CD14-positive monocyte (primary cell): ENCODE results near the gene METTL17. TPM values are rescaled to one million over a fixed set of nuclear protein-coding genes. Genes with fewer than 3 reads are reported as not detected.
A peak's percentile ranks its signal among the peaks of the same experiment; 100 is the strongest.

Experiments
- DNase-seq, 3 donors: peaks; one replicate each; pipeline ENCODE4 v3.0.0-alpha.2; 2011 to 2022
- H2AFZ ChIP-seq: 2 replicates; pipeline ENCODE4 v1.6.0; 2012; ENCODE audit warnings: mild to moderate bottlenecking, low read depth, low read length, inconsistent platforms; ENCODE audit not compliant: insufficient read depth, poor library complexity, severe bottlenecking
- H3K27ac ChIP-seq, 2 donors: 1 replicate in 1 of 2; 2 replicates in 1 of 2; pipeline ENCODE4 v1.5.1; 2012 to 2013; ENCODE audit warnings: low read length in 2 of 2, control low read depth in 1 of 2, inconsistent platforms in 1 of 2, low read depth in 1 of 2, mild to moderate bottlenecking in 1 of 2
- H3K27me3 ChIP-seq, 2 donors: one replicate each; pipeline versions ENCODE4 v1.6.0 to v1.6.1; 2011 to 2013; ENCODE audit warnings: low read length in 2 of 2; ENCODE audit not compliant: control insufficient read depth in 2 of 2, insufficient read depth in 2 of 2
- H3K36me3 ChIP-seq, 2 donors: replicated peaks in 1 of 2; 1 replicate in 1 of 2; 2 replicates in 1 of 2; pipeline versions ENCODE4 v1.5.1 to v1.6.1; 2012 to 2013; ENCODE audit warnings: low read length in 2 of 2, control low read depth in 1 of 2, inconsistent platforms in 1 of 2, mild to moderate bottlenecking in 1 of 2; ENCODE audit not compliant: insufficient read depth in 2 of 2, control insufficient read depth in 1 of 2
- H3K4me1 ChIP-seq, 2 donors: 1 replicate in 1 of 2; 2 replicates in 1 of 2; pipeline versions ENCODE4 v1.5.1 to v1.6.1; 2012 to 2013; ENCODE audit warnings: low read length in 2 of 2, control low read depth in 1 of 2, inconsistent platforms in 1 of 2, mild to moderate bottlenecking in 1 of 2, moderate library complexity in 1 of 2; ENCODE audit not compliant: insufficient read depth in 2 of 2, control insufficient read depth in 1 of 2
- H3K4me2 ChIP-seq: replicated peaks from 2 replicates; pipeline ENCODE3; 2012; ENCODE audit warnings: low read length, moderate library complexity, mild to moderate bottlenecking; ENCODE audit not compliant: poor library complexity, severe bottlenecking; ENCODE audit errors: extremely low read depth
- H3K4me3 ChIP-seq, 3 experiments: fragments of 200-600 bp in 1 of 3; sonication (generic) in 1 of 3; replicated peaks in 1 of 3; 1 replicate in 2 of 3; 2 replicates in 1 of 3; pipeline ENCODE4 v1.5.1; 2011 to 2013; ENCODE audit warnings: low read length in 3 of 3, mild to moderate bottlenecking in 3 of 3, control low read depth in 2 of 3, low read depth in 2 of 3, inconsistent platforms in 1 of 3, moderate library complexity in 1 of 3
- H3K79me2 ChIP-seq: 2 replicates; pipeline ENCODE4 v1.6.0; 2012; ENCODE audit warnings: mild to moderate bottlenecking, control low read depth, inconsistent platforms, low read length, moderate library complexity; ENCODE audit not compliant: insufficient read depth
- H3K9ac ChIP-seq: 2 replicates; pipeline ENCODE4 v1.6.0; 2017; ENCODE audit warnings: low read length, mild to moderate bottlenecking; ENCODE audit not compliant: insufficient read depth, poor library complexity, severe bottlenecking
- H3K9me3 ChIP-seq, 2 donors: replicated peaks in 1 of 2; 1 replicate in 1 of 2; 2 replicates in 1 of 2; pipeline versions ENCODE4 v1.5.1 to v1.6.1; 2012 to 2013; ENCODE audit warnings: low read length in 2 of 2, control low read depth in 1 of 2; ENCODE audit not compliant: control insufficient read depth in 1 of 2, insufficient read depth in 1 of 2
- H4K20me1 ChIP-seq: 2 replicates; pipeline ENCODE4 v1.6.0; 2012; ENCODE audit warnings: mild to moderate bottlenecking, low read length, control low read depth, moderate library complexity; ENCODE audit not compliant: insufficient read depth
- H3K27ac Mint-ChIP-seq, 7 donors: one replicate each; pipeline ENCODE4 v1.8.0; 2020; ENCODE audit warnings: mild to moderate bottlenecking in 7 of 7, mixed read lengths in 7 of 7, moderate library complexity in 6 of 7, inconsistent platforms in 2 of 7
- H3K27me3 Mint-ChIP-seq, 3 donors: one replicate each; pipeline ENCODE4 v1.8.0; 2021 to 2022; ENCODE audit warnings: low read depth in 3 of 3, mild to moderate bottlenecking in 3 of 3, mixed read lengths in 3 of 3, moderate library complexity in 3 of 3, inconsistent platforms in 1 of 3
- H3K36me3 Mint-ChIP-seq, 2 donors: one replicate each; pipeline ENCODE4 v1.8.0; 2020; ENCODE audit warnings: mixed read lengths in 2 of 2, inconsistent platforms in 1 of 2, mild to moderate bottlenecking in 1 of 2
- H3K4me1 Mint-ChIP-seq: one replicate; pipeline ENCODE4 v1.8.0; 2020; ENCODE audit warnings: mild to moderate bottlenecking, mixed read lengths
- H3K4me3 Mint-ChIP-seq, 2 donors: one replicate each; pipeline ENCODE4 v1.8.0; 2020; ENCODE audit warnings: mild to moderate bottlenecking in 2 of 2, mixed read lengths in 2 of 2, moderate library complexity in 1 of 2
- H3K9me3 Mint-ChIP-seq, 7 donors: one replicate each; pipeline ENCODE4 v1.8.0; 2020 to 2022; ENCODE audit warnings: mixed read lengths in 7 of 7, mild to moderate bottlenecking in 6 of 7, moderate library complexity in 6 of 7, inconsistent platforms in 2 of 7
- WGBS: methylation state at CpG from one replicate; pipeline ENCODE4 v1.1.5; 2013; ENCODE audit warnings: missing lambda C conversion rate; ENCODE audit not compliant: insufficient coverage; 5-methylcytosine and 5-hydroxymethylcytosine counted together
- intact Hi-C, 2 donors: fragments of 100-400 bp; cut with micrococcal nuclease; formaldehyde crosslinking; loops; one replicate each; pipeline versions ENCODE4 v1.15.0 to v1.15.1; 2023
- polyA plus RNA-seq, 3 donors: library from polyadenylated mRNA; depleted of rRNA in 1 of 3; unstranded in 2 of 3; stranded (reverse) in 1 of 3; fragments of 300-500 nt in 2 of 3; fragments of >200 nt in 1 of 3; fragmentation: Illumina TruSeq in 2 of 3; gene quantifications; 1 replicate in 2 of 3; 2 replicates in 1 of 3; pipeline ENCODE4 v1.2.3, GENCODE V29; 2012 to 2021
- TF ChIP-seq, protein P1 (sequence below): fragments of 200-600 bp; IDR thresholded peaks from one replicate; pipeline ENCODE4 v1.8.0; 2022; ENCODE audit warnings: antibody characterized with exemption, mild to moderate bottlenecking

METTL17 gene
- polyA plus RNA-seq, 3 donors = 20.1 to 137 (median 21.1) TPM

GRCh38 chr14:21024585-21025370 is 35.0 kb downstream of the METTL17 start, which contains the start of gene NDRG2:
Gene NDRG2 (minus strand): TSS chr14:21025061. CDS start chr14:21023315, 1,746 bp downstream.
- H3K9me3 Mint-ChIP-seq = peaks cover 0 to 3% (median 1%) of the 10 kb centered on the region in 7 donors
- intact Hi-C loops = no loop called here
- under 1% methylated on average over 42 of the region's 72 CpGs for WGBS

More at GRCh38 chr14:21024585-21025370, 35.0 kb downstream of the METTL17 start, which contains the start of gene NDRG2:
- Mint-ChIP-seq H3K4me3 (peak within 1 kb of the TSS; percentile 75 to 92), H3K27ac (peak within 1 kb of the TSS in 3 of 7 donors; percentile 8 to 61 (median 27)), H3K4me1 (peaks cover 42% of the 10 kb centered on the region), H3K36me3 (peaks cover 0 to 6% of the 10 kb centered on the region in 2 donors), H3K27me3 (peaks cover 39 to 52% (median 43%) of the 10 kb centered on the region in 3 donors)
- TF ChIP-seq, protein P1, sequence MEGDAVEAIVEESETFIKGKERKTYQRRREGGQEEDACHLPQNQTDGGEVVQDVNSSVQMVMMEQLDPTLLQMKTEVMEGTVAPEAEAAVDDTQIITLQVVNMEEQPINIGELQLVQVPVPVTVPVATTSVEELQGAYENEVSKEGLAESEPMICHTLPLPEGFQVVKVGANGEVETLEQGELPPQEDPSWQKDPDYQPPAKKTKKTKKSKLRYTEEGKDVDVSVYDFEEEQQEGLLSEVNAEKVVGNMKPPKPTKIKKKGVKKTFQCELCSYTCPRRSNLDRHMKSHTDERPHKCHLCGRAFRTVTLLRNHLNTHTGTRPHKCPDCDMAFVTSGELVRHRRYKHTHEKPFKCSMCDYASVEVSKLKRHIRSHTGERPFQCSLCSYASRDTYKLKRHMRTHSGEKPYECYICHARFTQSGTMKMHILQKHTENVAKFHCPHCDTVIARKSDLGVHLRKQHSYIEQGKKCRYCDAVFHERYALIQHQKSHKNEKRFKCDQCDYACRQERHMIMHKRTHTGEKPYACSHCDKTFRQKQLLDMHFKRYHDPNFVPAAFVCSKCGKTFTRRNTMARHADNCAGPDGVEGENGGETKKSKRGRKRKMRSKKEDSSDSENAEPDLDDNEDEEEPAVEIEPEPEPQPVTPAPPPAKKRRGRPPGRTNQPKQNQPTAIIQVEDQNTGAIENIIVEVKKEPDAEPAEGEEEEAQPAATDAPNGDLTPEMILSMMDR = no peak
- Histone ChIP-seq H3K9me3 (peaks cover 2 to 4% of the 10 kb centered on the region in 2 donors), H3K4me1 (peaks cover 38 to 45% of the 10 kb centered on the region in 2 donors), H2AFZ (peak within 1 kb of the TSS; percentile 69), H3K36me3 (no peaks in the 10 kb centered on the region), H3K4me2 (peak within 1 kb of the TSS; percentile 80), H3K9ac (peak within 1 kb of the TSS; percentile 25), H3K27ac (no peak within 1 kb of the TSS), H3K4me3 (peak within 1 kb of the TSS; percentile 40 to 71 (median 43)), H3K27me3 (peaks cover 15 to 37% of the 10 kb centered on the region in 2 donors), H4K20me1 (no peaks in the 10 kb centered on the region), H3K79me2 (no peaks in the 10 kb centered on the region)
- peak in 1 of 3 donors; percentile 21 for DNase-seq
